HepG2 (cell line): Measurements from ENCODE around the gene AGR3.

Experiments used
- CTCF ChIP-seq: sonication (generic); formaldehyde crosslinking; IDR thresholded peaks from 2 replicates; pipeline ENCODE4 v1.5.0; 2020; ENCODE audit warnings: mild to moderate bottlenecking, missing genetic modification reagents, moderate library complexity
- FOXO4 ChIP-seq: sonication (generic); formaldehyde crosslinking; conservative IDR thresholded peaks from 2 replicates; pipeline ENCODE4 v1.8.1; 2023; ENCODE audit warnings: missing genetic modification reagents
- HNF4A ChIP-seq: sonication (generic); formaldehyde crosslinking; IDR thresholded peaks from 2 replicates; pipeline ENCODE4 v1.4.0; 2020; ENCODE audit warnings: missing genetic modification reagents
- IRF2 ChIP-seq: IDR thresholded peaks from 2 replicates; pipeline ENCODE4 v1.6.1; 2018; ENCODE audit warnings: missing genetic modification reagents, missing compliant biosample characterization
- MAFK ChIP-seq, 2 experiments: IDR thresholded peaks in 1 of 2; conservative IDR thresholded peaks in 1 of 2; 2 replicates each; pipeline ENCODE4 v1.6.1; 2011; ENCODE audit warnings: improper control_type of control experiment in 2 of 2, low read length in 2 of 2
- MAZ ChIP-seq, 2 experiments: sonication (generic) in 1 of 2; formaldehyde crosslinking in 1 of 2; IDR thresholded peaks; 2 replicates each; pipeline versions ENCODE4 v1.5.0 to v1.6.1; 2012 to 2020; ENCODE audit warnings: low read depth in 2 of 2, mild to moderate bottlenecking in 2 of 2, borderline replicate concordance in 1 of 2, improper control_type of control experiment in 1 of 2, low read length in 1 of 2, missing genetic modification reagents in 1 of 2, moderate library complexity in 1 of 2
- MED1 ChIP-seq: sonication (generic); formaldehyde crosslinking; IDR thresholded peaks from 2 replicates; pipeline ENCODE4 v1.4.0; 2020; ENCODE audit warnings: missing genetic modification reagents
- NFE2L1 ChIP-seq: sonication (generic); formaldehyde crosslinking; IDR thresholded peaks from 2 replicates; pipeline ENCODE4 v1.4.0; 2020; ENCODE audit warnings: missing genetic modification reagents, mild to moderate bottlenecking, borderline replicate concordance
- POLR2A ChIP-seq, 2 experiments: IDR thresholded peaks; 2 replicates each; pipeline ENCODE4 v1.6.1; 2011; ENCODE audit warnings: low read depth in 2 of 2, low read length in 2 of 2, mild to moderate bottlenecking in 1 of 2, moderate library complexity in 1 of 2; ENCODE audit not compliant: insufficient read depth in 1 of 2

GRCh38 chr7:16889305-16889704 lies 7.5 kb upstream of the AGR3 start:
- TF ChIP-seq MAFK (conservative IDR thresholded peaks at IDR 0.05 in 1 of 2, IDR thresholded peaks at IDR 0.05 in 1 of 2; ENCODE audit: low read length in 2 of 2) (no peak), NFE2L1 (no peak), POLR2A (IDR thresholded peaks at IDR 0.05; ENCODE audit: insufficient read depth in 1 of 2, low read depth in 2 of 2, low read length in 2 of 2) (no peak), CTCF (CRISPR knock-in tag) (no peak), FOXO4 (CRISPR knock-in tag) (no peak), HNF4A (no peak), MAZ (IDR thresholded peaks at IDR 0.05; ENCODE audit: borderline replicate concordance, low read depth, low read length) (no peak), MAZ (CRISPR knock-in tag; IDR thresholded peaks at IDR 0.05; ENCODE audit: low read depth) (no peak), IRF2 (CRISPR knock-in tag) (no peak), MED1 (CRISPR knock-in tag) (no peak)
